GM21360 (cell line): ENCODE measurements around the gene JMJD7.

ENCODE experiments used
- ATAC-seq: cut with Tn5 transposase; IDR thresholded peaks from one replicate; pipeline ENCODE4 v1.9.1; 2021; ENCODE audit warnings: mild to moderate bottlenecking, moderate library complexity; ENCODE audit not compliant: unreplicated experiment

JMJD7 gene

DNA sequence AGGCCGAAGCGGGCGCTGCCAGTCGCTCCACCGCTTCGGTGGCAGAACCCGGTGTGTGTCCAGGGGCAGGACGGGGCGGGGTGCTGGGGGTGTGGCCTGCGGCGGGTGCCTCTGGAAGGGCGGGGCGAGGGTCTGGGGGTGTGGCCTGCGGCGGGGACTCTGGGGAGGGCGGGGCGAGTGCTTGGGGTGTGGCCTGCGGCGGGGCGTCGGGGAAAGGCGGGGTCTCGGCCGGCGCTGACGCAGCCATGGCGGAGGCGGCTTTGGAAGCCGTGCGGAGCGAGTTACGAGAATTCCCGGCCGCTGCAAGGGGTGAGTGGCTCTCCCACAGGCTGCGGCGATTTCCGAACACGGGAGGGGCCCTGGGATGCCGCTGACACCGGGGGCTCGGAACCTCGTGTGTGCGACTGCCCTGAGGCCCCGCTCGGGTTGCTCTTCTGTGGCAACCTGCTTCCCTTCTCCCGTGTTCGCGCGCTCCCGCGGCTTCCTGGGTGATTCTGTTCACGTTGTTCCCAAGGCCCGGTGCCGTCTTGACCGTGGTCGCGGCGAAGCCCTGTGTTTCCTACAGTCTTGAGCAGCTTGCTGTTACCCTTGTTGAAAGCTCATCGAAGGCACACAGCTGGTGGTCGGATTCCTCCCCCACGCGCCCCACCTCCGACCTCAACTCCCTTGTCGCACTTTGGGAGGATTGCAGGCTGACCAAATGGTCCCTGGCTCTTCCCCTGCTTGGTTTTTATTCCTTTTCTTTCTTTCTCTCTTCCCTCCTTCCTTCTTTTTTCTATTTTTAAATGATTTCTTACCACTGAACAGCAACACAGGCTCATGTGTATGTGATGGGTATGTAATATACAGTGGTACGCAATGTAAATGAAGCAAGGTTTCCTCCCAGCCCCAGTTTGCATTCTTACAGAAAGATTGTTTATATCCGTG is at the start of gene JMJD7:
JMJD7 (plus strand) TSS at position 213 of the 927 bp plus-strand sequence; CDS start at position 246, 33 bp downstream.
- ATAC-seq = peak; percentile 80

DNA sequence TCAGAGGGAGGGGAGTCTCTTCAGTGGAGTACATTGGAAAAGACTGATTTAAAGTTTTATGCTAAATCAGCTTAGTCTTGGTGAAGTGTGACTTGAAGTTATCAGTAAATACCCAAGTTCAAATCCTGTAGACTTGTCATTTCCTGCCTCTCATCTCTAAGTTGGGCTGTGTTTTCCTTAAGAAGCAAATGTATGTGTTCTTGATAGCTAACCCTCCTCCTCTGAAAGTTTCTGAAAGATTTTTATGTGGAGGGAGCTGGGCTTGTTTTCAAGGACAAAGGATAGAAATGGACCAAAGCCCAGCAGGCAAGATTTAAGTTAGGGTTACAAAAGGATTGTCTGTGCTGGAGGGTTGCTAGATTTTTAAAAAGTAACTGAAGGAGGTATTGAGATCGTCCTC is 49.4 kb upstream of the JMJD7 start:
- ATAC-seq = no peak

DNA sequence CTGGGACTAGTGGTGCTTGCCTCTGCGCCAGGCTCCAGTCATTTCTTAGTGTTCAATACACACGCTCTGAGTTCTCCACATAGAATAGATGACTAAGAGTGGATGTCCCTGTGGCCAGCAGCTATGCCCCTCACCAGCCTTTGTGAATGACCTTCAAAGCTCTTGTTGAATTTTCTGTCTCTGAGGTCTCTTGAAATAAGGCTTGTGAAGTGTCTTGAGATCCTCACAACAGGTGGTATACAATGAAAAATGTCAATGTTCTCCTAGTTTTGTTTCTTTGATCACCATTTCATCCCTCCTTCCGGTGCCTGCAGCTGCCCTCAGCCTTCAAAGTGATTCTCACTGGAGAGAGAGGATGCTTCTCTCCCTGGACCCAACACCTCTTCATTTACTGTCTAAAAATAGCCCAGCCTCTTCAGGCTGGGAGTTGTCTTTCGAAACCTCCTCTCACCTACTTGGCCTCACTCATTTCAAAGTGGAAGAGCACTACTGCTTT is 48.2 kb upstream of the JMJD7 start:
- ATAC-seq = no peak

DNA sequence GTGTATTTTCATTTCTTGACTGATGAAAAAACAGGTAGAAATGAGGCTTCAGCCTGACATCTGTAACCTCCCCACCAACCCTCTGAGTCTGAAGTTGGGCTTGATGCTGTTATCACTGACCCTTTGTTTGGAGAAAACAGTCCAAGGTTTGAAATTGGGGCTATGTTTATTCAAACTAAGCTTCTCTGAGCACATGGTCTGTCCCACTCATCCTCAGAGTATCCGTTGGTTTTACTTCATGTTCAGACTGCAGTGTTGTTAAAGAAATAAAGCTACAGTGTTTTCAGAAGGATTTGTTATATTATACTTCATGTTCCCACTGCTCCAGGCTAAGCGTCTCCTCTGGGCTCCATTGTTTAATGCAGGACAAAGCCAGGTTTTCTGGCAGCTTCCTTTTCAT is 47.6 kb upstream of the JMJD7 start:
- ATAC-seq = no peak

DNA sequence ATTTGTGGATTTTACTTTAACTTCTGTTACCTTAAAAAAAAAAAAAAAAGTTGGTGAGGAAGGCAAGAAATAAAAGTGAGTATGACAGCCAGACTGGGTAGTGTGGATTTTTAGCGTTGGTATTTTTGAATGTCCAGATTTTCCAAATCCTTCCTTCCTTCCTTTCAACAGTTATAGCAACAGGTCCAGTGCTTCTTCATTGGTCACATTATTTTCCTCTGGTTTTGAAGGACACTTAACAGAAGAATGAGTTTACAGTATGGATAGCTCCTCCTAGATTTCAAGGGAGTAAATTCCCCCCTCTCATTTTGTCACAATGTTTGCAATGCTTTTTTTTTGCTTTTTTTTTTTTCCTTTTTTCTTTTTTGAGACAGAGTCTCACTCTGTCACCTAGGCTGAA is 47.2 kb upstream of the JMJD7 start:
- no peak for ATAC-seq

DNA sequence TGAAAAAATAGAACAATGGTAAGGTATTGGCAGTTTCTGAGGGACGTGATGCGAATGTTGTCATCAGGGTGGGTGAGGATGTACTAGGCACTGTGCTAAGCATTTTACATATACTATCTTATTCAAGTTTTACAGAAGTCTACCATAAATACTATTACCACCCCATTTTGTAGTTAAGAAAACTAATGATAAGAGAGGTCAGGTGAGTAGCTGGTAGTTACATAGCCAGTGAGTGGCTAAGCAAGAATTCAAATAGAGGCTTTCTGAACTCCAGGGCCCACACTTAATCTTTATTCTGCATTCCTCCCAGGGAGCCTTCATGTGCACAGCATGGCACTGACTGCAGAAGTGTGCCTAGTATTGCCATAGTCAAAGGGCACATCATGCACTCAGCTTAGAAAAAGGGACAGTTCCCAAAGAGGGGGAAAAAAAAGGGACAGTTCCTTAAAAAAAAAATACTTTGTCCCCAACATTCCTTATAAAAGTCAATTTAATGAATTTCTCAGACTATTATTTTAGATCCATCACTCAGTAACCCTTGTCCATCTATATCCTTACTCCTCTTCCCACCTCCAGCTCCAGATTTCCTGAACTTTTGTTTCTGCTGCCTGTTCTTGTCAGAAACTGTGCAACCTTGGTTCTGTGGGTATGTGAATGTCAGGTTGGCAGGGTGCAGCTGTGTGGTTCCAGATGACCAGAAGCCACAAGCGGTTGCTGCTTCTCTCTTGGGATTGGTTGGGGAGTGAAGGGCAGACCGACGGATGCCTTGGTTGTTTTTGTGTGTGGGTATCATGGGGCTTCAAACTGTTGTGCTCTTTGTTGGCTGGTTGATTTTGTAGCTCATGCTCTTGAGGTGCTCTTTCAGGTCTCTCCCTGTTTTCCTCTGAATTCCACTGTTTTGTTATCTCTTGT is 45.3 kb upstream of the JMJD7 start:
- ATAC-seq = no peak

DNA sequence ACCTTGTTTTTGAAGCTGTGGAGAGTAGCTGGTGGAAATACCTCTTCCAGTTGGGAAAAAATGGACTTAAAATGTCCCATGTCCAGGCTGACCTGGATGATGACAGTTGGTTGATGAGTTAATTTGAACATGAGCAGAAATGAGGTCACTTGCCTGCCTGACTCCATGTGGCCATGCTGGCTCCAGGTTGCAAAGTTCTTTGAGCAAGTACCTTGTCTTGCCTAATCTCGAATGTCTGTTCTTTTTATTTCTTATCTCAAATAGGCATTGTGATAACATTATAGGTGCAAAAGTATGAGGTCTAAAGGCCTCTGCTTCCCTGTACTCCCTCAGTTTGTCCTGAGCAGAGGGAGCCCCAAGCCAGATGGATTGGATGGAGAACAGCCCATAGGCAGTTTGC is 44.6 kb upstream of the JMJD7 start:
- ATAC-seq = no peak

DNA sequence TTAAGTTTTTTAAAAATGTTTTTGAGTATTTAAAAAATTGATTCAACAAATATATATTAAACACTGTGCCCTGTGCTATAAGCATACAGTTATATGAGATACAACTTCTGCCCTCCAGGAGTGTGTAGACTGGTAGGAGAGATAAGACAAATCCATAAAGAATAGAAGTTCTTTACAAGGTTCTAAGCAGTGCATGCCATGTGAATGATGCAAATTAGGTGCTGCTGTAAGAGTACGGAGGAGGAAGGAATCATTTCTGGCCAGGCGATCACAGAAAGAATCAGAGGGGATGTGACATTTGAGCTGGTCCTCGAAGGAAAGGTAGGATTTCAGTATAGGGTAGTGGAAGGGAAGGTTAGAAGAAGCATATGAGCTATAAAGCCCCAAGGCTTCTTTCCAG is 39.6 kb upstream of the JMJD7 start:
- no peak for ATAC-seq

DNA sequence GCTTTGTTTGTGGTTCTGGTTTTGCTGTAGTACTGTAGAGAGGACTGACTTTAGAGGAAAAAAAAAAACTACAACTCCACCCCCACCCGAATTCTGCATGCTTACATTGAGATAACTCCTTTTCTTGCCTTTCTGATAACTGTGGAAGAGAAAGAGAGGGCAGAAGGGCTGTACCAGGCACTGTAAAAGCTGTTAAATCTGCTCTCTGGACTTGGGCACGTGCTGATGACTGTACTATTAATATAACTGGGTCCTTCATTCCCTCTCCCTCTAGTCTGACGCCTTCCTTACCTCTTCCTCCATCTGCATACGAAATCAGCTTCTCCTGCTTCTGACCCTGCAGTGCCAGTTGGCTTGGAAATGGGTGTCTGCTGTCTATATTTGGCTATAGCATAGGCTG is 38.7 kb upstream of the JMJD7 start:
- no peak for ATAC-seq

DNA sequence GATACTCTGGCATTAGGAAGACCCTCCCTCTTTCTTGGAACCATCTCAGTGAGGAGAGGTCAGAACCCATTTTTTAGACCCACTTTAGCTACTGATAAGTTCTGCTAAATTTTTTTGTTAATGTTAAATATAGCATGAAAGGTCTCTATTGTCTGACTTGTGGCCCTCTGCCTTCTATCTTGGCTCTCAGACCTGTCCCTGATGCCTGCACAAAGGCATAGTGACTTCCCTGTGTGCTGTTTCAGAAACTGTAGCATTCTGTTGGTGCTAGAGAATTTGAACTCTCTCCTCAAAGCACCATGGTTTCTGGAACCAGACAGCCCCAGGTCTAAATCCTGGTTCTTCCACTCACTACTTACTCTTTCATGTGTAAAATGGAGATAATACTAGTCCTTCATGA is 38.2 kb upstream of the JMJD7 start:
- no peak for ATAC-seq

DNA sequence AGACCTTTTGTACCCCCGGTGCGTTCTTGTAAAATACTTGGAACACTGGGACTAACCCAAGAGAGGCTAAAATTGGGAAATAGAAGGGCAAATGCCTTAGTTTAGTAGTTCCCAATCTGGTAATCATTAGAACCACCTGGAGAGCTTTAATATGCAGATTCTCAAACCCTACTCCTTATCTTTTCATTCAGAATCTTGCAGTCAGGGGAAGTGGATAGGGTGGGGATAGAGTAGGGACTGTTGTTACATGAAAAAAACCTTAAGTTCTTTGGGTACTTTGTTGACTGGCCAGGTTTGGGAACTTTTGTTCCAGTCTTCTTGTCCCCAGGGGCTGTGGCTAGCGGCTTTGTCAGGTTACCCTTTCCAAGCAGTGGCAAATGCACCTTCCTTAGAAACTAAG is 37.7 kb upstream of the JMJD7 start:
- no peak for ATAC-seq

DNA sequence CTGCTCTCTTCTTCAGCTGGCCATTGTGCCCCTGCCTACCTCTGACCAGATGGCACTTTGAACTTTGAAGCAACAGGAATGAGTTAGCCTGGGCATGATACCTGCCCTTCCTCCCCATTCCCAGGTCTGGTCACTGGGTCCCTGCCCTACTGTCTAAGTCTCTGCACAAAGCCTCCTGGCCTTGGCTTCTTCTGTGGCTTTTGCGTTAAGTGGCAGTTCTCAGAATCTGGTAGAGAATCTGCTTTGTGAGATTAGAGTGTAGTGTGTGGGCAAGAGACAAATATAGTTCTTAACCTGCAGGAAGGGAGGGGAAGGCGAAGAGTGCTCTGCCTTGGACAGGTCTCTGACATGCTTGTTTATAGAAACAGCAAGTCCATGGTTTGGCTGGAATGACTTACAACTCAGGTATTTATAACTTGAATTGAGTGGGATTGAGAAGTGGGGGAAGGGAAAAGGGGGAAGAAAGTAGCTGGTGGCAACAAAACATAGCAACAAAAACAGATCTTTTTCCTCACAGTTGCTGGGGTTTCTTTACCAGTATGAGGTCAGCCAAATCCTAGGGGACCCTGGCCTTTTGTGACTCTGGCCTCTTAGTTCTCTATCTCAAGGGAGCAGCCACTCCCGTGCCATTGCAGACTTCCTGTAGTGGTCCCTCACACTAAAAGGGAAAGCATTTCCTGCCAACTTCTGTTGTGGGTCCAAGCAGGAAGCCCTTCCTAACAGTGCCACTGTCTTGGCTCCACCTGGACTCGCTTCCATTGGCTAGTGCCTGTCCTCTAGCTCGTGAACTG is 36.9 kb upstream of the JMJD7 start:
- ATAC-seq = no peak

DNA sequence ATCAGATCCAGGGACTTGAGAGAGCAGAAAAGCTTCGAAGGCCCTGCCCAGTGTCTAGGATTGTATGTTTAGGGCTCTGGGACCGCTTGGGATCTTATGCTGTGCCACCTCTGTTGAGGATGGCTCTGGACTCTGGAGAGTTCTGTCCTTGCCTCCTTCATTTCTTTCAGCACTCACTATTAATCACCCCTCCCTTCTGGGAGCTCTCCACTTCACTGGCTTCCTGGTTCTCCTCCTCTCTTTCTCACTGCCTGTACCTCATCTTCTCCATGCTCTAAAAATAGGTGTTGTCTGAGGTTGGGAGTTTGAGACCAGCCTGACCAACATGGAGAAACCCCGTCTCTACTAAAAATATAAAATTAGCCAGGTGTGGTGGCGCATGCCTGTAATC is 36.4 kb upstream of the JMJD7 start:
- no peak for ATAC-seq

DNA sequence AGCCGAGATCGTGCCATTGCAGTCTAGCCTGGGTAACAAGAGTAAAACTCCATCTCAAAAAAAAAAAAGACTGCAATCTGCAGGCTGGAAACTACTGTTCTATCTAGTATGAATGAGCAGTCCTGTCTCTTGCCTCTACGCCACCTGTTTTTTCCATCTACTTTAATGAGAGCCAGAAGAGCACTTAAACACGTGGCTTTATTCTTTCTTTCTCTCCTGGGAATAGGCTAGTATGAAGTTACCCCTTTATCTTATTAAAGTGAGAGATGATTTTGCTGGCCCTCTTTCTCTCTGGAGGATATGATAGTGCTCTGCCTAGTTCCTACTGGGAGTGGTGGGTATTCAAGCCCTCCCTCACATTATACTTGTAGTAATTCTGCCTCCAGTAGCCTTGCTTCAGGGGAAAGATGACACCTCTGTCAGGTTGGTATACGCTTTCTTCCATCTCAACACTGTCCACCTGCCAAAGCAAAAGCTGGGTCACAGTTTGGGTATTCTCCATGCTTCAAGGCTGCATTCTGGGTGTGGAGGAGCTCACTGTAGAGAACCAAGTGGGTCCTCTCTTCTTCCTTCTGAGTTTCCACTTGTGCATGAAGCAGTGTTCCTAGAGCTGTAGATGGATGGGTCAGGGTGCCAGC is 35.8 kb upstream of the JMJD7 start:
- ATAC-seq = no peak

DNA sequence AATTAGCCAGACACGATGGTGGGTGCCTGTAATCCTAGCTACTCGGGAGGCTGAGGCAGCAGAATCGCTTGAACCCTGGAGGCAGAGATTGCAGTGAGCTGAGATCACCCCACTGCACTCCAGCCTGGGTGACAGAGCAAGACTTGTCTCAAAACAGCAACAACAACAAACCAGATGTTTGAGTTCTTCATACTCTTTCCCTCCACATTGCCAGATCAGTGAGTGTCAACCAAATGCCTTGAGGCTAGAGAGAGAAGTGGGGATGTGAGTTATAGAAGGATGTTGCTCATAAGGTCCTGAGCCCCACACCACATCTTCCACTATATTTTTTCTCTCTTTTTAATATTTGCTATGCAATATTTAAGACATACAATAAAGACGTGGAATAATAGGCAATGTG is 33.8 kb upstream of the JMJD7 start:
- no peak for ATAC-seq

DNA sequence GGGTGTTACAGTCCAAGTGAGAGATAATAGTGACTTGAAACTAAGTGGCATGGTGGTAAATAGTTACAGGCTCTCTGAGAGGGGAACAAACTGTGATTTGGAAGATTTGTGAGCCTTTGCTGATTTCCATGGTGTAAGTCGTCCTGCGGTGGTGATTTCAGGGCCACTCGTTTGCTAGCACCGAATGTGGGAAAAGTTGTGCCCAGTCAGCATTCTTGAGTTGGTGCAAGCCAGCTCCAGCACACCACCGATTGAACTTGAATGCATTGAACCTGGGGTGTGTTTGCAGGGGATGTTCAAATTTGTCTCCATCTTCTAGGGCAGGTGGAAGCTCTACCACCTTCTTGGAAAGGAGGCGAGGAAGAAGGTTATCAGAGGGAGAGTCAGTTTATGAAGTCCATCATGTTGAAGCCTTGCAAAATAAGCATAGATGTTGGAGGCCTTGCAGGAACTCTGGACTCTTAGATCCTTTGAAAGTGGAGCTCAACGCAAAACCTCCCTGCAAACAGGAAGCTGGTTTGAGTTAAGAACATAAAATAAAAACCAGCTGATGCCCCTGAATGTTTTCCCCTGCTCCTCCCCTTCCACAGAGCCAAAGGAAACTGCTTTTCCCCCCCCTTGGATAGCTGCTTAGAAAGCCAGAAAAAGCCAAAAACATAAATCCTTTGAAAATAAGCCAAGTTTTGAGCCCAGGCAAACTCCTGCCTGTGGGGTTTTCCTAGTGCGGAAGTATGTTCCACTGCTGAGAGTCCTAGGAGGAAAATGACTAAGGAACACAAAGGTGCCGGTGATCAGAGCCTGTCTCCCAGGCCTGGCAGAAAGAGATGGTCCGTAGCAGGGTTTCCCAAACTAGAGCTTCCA is 31.7 kb upstream of the JMJD7 start:
- ATAC-seq = no peak

DNA sequence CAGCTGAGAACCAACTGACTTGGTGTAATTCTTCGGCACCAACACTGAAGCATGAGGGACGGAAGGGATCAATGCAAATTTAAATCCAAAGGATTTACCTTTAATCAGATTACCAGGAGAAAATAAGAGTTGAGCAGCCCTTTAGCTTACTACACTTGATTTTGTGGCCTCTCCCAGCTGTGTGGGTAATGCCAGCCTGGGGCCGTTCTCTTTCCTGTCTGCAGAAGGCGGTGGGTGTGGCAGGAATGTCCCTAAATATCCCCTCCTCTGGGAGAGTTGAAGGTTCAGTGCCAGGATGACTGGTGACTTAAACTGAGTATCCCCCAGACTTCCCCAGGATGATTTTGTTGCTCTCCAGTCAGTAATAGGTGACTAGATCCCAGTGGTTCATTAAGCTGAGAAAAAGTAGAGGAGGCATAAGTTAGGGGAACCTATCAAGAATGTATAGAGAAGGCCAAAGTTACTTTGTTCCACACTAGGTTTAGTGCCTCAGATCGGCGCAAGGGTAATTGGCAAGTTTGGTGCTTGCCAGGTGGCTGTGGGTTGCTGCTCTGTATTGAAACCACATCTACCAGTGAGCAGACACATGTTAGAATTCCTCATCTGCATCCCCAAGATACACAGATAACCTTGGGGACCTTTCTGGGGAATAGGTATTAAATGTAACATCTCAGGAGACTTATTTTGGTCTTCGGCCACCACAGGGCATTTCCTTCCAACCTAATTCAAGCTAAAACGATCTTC is 30.5 kb upstream of the JMJD7 start:
- no peak for ATAC-seq

DNA sequence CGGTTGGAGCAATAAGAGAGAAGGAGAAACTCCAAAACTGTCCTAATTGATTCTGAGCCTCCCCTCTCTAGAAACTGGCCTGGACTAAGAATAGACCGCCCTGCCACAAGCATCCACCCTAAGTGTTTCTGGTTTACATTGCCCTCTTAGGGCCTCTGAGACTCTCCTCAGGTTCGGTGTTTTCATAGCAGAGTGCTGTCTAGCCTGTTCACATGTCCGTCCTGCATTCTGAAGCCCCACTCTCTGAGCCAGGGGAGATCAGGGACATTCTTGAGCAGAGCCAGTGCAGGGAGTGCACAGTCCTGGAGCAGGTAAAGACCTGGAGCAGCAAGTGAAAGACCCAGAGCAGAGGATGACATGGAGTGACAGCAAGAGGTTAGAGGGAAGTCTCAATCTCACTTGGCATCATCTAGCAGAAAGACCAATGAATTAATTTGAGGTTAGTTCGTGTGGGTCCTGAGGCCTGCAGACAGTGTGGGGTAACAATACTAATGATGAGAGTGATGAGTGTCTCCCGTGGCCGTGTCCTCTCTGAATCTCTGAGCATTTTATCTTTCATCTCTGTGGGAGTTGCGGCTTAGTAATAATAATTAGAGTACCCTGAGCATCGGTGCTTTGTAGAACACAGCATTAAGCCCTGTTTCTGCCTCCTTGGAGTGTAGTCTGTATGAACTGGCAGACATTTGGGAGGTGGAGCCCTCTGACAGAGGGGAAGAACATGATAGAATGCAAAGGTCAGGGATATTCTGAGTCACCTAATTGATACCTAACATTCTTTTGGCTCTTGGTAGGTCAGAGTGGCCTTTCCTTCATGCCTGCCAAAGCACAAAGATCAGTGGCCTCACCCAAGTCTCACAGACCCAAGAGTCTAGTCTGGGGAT is 29.0 kb upstream of the JMJD7 start:
- no peak for ATAC-seq
